HG03565 (cell line): ENCODE data around the gene REM2.
A peak's percentile ranks its signal among the peaks of the same experiment; 100 is the strongest.

Experiments used
- ATAC-seq: cut with Tn5 transposase; IDR thresholded peaks from one replicate; pipeline ENCODE4 v1.9.1; 2021; ENCODE audit warnings: mild to moderate bottlenecking, moderate library complexity; ENCODE audit not compliant: unreplicated experiment

REM2 gene

DNA sequence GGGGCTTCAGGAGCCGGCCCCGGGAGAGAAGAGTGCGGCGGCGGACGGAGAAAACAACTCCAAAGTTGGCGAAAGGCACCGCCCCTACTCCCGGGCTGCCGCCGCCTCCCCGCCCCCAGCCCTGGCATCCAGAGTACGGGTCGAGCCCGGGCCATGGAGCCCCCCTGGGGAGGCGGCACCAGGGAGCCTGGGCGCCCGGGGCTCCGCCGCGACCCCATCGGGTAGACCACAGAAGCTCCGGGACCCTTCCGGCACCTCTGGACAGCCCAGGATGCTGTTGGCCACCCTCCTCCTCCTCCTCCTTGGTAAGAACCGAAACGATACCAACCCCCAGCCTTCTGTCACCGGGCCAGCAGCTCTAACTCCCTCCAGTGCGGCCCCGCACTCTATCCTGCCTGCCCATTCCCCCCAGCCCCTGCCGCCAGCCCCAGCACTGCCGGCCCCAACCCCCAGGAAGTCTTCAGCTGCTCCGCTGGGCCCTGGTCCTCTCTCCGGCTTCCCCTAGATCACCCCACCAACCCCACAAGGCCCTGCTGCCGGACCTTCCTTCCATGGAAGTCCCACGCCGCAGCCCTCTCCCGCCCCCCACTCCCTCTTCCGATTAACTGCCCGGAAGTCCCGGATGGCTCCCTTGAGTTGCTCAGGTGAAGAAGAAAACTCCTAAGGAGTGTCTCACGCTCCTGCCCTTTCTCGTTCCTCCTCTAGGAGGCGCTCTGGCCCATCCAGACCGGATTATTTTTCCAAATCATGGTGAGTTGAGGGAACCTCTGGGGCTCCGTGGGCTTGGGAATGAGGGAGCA lies 10.8 kb upstream of the REM2 start:
- peak; percentile 1 for ATAC-seq

DNA sequence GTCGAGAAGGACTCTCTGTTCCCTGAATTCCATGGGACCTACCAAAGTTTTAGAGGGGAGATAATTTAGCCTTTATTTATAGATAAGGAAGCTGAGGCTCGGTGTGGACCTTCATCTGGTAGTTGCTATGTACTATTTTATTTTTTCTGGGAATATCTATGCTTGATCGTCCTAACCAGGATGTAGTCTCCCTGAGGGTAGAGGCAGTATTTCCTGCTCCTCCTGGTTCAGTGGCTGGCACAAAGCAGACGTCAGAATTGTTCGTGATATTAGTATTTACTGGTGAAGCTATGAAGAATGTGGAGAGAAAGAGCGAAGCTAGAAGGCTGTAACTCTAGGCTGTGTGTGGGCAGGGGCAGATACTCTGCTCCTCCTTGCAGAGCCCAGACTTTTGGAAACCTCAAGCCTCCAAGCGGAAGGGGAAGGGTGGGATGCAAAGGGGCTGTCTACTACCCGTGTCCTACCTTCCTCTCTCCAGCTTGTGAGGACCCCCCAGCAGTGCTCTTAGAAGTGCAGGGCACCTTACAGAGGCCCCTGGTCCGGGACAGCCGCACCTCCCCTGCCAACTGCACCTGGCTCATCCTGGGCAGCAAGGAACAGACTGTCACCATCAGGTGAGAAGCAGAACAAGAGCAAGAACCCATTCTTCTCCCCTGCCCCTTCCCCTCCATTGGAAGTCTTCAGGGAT lies 10.0 kb upstream of the REM2 start:
- no peak for ATAC-seq

DNA sequence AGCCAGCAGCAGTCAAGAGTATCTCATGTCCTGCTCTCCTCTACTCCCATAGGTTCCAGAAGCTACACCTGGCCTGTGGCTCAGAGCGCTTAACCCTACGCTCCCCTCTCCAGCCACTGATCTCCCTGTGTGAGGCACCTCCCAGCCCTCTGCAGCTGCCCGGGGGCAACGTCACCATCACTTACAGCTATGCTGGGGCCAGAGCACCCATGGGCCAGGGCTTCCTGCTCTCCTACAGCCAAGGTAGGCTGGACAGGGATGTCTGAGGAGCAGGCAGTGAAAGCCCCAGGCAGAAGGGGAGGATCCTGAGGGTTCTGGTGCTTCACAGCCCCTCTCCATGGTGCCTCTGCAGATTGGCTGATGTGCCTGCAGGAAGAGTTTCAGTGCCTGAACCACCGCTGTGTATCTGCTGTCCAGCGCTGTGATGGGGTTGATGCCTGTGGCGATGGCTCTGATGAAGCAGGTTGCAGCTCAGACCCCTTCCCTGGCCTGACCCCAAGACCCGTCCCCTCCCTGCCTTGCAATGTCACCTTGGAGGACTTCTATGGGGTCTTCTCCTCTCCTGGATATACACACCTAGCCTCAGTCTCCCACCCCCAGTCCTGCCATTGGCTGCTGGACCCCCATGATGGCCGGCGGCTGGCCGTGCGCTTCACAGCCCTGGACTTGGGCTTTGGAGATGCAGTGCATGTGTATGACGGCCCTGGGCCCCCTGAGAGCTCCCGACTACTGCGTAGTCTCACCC lies 7.8 kb upstream of the REM2 start:
- no peak for ATAC-seq

GRCh38 chr14:22875748-22876319 lies 7.2 kb upstream of the REM2 start:
- ATAC-seq = no peak

DNA sequence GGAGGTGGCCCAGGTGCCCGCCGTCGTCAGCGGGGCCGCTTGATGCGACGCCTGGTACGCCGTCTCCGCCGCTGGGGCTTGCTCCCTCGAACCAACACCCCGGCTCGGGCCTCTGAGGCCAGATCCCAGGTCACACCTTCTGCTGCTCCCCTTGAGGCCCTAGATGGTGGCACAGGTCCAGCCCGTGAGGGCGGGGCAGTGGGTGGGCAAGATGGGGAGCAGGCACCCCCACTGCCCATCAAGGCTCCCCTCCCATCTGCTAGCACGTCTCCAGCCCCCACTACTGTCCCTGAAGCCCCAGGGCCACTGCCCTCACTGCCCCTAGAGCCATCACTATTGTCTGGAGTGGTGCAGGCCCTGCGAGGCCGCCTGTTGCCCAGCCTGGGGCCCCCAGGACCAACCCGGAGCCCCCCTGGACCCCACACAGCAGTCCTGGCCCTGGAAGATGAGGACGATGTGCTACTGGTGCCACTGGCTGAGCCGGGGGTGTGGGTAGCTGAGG lies 6.0 kb upstream of the REM2 start:
- no peak for ATAC-seq

DNA sequence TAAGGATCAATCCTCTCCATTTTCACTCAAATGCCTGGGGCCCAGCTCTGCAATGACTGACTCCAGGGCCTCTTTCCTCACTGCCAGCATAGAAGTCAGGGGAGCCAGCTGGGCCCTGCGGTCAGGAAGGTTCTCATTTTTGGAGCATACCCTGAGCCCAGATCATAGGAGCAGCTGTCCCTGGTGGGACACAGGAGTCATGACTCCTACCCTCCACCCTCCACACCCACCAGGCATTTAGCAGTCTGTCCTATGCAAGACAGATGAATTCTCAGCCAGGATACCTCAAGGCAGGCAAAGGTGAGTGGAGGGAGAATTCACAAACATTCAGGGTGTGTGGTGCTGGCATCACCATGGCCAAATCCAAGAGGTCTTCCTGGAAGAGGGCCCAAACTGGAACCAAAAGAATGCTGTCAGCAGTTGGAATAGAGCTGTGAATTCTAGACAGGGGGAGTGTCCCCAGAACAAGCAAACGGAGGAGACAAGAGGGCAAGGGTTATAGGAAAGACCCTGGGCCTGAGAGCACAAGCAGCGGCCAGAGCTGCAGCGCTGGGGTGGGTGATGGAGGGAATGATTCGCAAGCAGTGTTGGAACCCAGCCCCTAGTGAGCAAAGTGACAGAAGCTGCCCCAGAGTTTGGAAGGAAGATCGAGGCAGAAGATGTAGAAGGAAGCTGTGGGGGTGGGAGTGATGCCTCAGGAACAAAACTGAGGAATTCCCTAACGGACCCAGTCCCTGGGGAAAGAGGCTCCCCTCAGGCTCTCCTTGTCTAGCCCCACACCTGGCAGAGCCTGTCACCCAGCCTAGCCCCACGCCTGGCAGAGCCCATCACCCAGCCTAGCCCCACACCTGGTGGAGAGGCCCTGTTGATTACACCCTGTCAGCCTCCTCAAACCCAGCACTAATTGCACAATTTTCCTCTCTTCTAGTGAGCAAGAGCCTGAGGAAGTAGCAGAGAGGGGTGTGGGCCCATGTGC lies 4.5 kb upstream of the REM2 start:
- no peak for ATAC-seq

GRCh38 chr14:22882064-22882463 lies 958 bp upstream of the REM2 start:
- no peak for ATAC-seq

GRCh38 chr14:22882529-22883172 lies 371 bp upstream of the REM2 start:
- ATAC-seq = no peak

- ATAC-seq = no peak
These were observed 1.2 kb downstream of the REM2 start for GRCh38 chr14:22884076-22884737.

DNA sequence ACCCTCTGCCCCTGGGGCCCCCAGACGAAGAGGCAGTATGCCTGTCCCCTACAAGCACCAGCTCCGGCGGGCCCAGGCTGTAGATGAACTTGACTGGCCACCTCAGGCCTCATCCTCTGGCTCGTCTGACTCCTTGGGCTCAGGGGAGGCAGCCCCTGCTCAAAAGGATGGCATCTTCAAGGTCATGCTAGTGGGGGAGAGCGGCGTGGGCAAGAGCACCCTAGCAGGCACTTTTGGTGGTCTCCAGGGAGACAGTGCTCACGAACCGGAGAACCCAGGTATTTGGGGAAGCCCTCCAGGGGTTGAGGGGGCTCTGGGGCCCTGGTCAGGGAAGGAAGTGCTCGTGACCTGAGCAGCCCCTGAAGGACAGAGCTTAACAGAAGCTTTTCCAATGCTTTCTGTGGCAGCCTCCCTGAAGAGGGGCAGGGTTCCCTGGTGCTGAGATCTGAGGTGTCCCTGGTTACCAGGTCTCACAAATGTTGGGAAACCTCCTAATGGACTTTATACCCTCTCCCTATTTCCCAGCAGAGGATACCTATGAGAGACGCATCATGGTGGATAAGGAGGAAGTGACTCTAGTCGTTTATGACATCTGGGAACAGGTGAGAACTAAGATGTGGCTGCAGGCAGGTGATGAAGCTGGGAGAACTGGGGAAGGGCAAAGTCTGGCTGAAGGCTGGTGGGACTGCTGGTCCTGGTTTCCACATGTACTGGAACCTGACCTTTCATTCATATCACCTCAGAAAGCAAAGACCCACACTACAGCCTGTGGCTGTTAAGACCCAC lies 1.9 kb downstream of the REM2 start:
- no peak for ATAC-seq

DNA sequence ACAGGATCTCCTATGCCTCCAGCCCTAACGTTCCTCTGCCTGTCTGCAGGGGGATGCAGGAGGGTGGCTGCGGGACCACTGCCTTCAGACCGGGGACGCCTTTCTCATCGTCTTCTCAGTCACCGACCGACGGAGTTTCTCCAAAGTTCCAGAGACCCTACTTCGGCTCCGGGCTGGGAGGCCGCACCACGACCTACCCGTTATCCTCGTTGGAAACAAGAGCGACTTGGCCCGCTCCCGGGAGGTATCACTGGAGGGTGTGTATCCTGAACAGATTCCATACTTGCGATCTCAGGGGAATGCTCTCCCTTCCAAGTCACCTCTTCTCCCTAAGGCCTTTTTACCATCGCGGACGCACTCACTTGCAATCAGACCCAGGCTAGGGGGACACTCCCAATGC lies 3.0 kb downstream of the REM2 start:
- ATAC-seq = no peak

- peak; percentile 37 for ATAC-seq
These were observed 3.7 kb downstream of the REM2 start for GRCh38 chr14:22886500-22887259.

GRCh38 chr14:22887260-22887989 lies 4.4 kb downstream of the REM2 start:
- peak; percentile 27 for ATAC-seq

DNA sequence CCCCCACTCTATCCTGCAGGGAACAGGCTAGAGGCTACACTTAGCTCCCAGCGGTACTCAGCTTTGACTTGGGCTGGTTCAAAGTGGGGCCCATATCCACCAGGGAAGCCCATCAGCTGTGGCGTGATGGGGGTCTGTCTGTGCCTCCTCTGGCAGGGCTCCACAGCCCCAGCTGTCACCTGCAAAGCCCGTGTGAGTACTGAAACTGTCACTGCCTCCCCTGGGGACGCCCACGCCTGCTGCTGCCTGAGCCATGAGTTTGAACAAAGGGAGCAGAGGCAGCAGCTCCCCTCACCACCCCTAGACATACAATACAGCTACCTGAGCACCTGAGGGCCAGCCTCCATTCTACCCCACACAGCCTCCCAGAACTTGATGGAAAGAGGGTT lies 5.0 kb downstream of the REM2 start:
- peak; percentile 38 for ATAC-seq

GRCh38 chr14:22888662-22889061 lies 5.6 kb downstream of the REM2 start:
- no peak for ATAC-seq

GRCh38 chr14:22890416-22890815 lies 7.4 kb downstream of the REM2 start:
- no peak for ATAC-seq

- ATAC-seq = no peak
These were observed 9.5 kb downstream of the REM2 start for GRCh38 chr14:22892488-22892887.
